ENCODE results near the gene PIM3.

The PIM3 gene

GRCh38 chr22:49960159-49961004, at the start of gene PIM3:
PIM3 (plus strand) TSS chr22:49960772; CDS start chr22:49960948, 176 bp downstream.
- DNase-seq = peak; percentile 93

- no peak for DNase-seq
Measured at GRCh38 chr22:49911881-49912625, 48.5 kb upstream of the PIM3 start.

GRCh38 chr22:49913026-49913425, 47.5 kb upstream of the PIM3 start:
- no peak for DNase-seq

- no peak for DNase-seq
Measured at GRCh38 chr22:49913446-49913845, 47.1 kb upstream of the PIM3 start.

- no peak for DNase-seq
Measured at GRCh38 chr22:49914256-49914655, 46.3 kb upstream of the PIM3 start.

GRCh38 chr22:49915610-49916009, 45.0 kb upstream of the PIM3 start:
- no peak for DNase-seq

- DNase-seq = no peak
Measured at GRCh38 chr22:49916831-49917230, 43.7 kb upstream of the PIM3 start.

GRCh38 chr22:49917974-49918910, 42.3 kb upstream of the PIM3 start, which contains the start of the genes ALG12 and CRELD2:
ALG12 (minus strand) TSS chr22:49918438; CDS start chr22:49913765, 4,673 bp downstream.
CRELD2 (plus strand) TSS chr22:49918634; CDS start chr22:49918770, 136 bp downstream.
- DNase-seq = peak; percentile 97

GRCh38 chr22:49918911-49919881, 41.4 kb upstream of the PIM3 start:
- no peak for DNase-seq

GRCh38 chr22:49920859-49921258, 39.7 kb upstream of the PIM3 start:
- no peak for DNase-seq

- DNase-seq = no peak
Measured at GRCh38 chr22:49921508-49922278, 38.9 kb upstream of the PIM3 start.

GRCh38 chr22:49922484-49922883, 38.1 kb upstream of the PIM3 start:
- no peak for DNase-seq

GRCh38 chr22:49922926-49923325, 37.6 kb upstream of the PIM3 start:
- no peak for DNase-seq

- no peak for DNase-seq
Measured at GRCh38 chr22:49923445-49923844, 37.1 kb upstream of the PIM3 start.

- DNase-seq = no peak
Measured at GRCh38 chr22:49924113-49924833, 36.3 kb upstream of the PIM3 start.

- DNase-seq = no peak
Measured at GRCh38 chr22:49925525-49926128, 34.9 kb upstream of the PIM3 start.

- no peak for DNase-seq
Measured at GRCh38 chr22:49926916-49927315, 33.7 kb upstream of the PIM3 start.

GRCh38 chr22:49927483-49928184, 32.9 kb upstream of the PIM3 start:
- no peak for DNase-seq

- DNase-seq = no peak
Measured at GRCh38 chr22:49928185-49928495, 32.4 kb upstream of the PIM3 start.

All from HCEC 1CT (cell line).